Gastrocnemius medialis (tissue), 4 donors: ENCODE results near the gene CNIH3.

Experiments
- CTCF ChIP-seq, 5 experiments: fragments of 450-650 bp in 3 of 5; fragments of 200-600 bp in 2 of 5; sonication (generic) in 2 of 5; IDR thresholded peaks in 4 of 5; conservative IDR thresholded peaks in 1 of 5; 1 replicate in 4 of 5; 2 replicates in 1 of 5; pipeline ENCODE4 v1.5.1; 2016 to 2019; ENCODE audit warnings: antibody characterized with exemption in 5 of 5, mild to moderate bottlenecking in 3 of 5, moderate library complexity in 3 of 5
- POLR2A ChIP-seq, 2 donors: fragments of 450-650 bp; IDR thresholded peaks; one replicate each; pipeline ENCODE4 v1.6.1; 2017; ENCODE audit warnings: antibody characterized with exemption in 2 of 2, mild to moderate bottlenecking in 2 of 2, moderate library complexity in 2 of 2

GRCh38 chr1:224681816-224682215, 65.7 kb downstream of the CNIH3 start:
- TF ChIP-seq CTCF (IDR thresholded peaks at IDR 0.05 in 4 of 5, conservative IDR thresholded peaks at IDR 0.05 in 1 of 5) (no peak), POLR2A (IDR thresholded peaks at IDR 0.05) (no peak)
